HG03565 (cell line): ENCODE measurements around the gene HMG20A.

ENCODE experiments used
- ATAC-seq: cut with Tn5 transposase; IDR thresholded peaks from one replicate; pipeline ENCODE4 v1.9.1; 2021; ENCODE audit warnings: mild to moderate bottlenecking, moderate library complexity; ENCODE audit not compliant: unreplicated experiment

The HMG20A gene

GRCh38 chr15:77496715-77497109, 76.0 kb downstream of the HMG20A start:
- no peak for ATAC-seq

GRCh38 chr15:77497110-77497737, 76.5 kb downstream of the HMG20A start:
- no peak for ATAC-seq

GRCh38 chr15:77497942-77498361, 77.3 kb downstream of the HMG20A start:
- no peak for ATAC-seq

- ATAC-seq: no peak
Observed at GRCh38 chr15:77499087-77499760, 78.5 kb downstream of the HMG20A start.

GRCh38 chr15:77500989-77501388, 80.3 kb downstream of the HMG20A start:
- ATAC-seq: no peak

- ATAC-seq: no peak
Observed at GRCh38 chr15:77502379-77503095, 81.8 kb downstream of the HMG20A start.

GRCh38 chr15:77503240-77503639, 82.6 kb downstream of the HMG20A start:
- ATAC-seq: no peak

GRCh38 chr15:77503764-77504163, 83.1 kb downstream of the HMG20A start:
- no peak for ATAC-seq

GRCh38 chr15:77504306-77504705, 83.6 kb downstream of the HMG20A start:
- no peak for ATAC-seq

- no peak for ATAC-seq
Observed at GRCh38 chr15:77504871-77505270, 84.2 kb downstream of the HMG20A start.

- ATAC-seq: no peak
Observed at GRCh38 chr15:77505556-77505955, 84.9 kb downstream of the HMG20A start.

GRCh38 chr15:77506311-77507142, 85.8 kb downstream of the HMG20A start:
- no peak for ATAC-seq

GRCh38 chr15:77507143-77507897, 86.6 kb downstream of the HMG20A start:
- no peak for ATAC-seq

GRCh38 chr15:77507911-77508310, 87.2 kb downstream of the HMG20A start:
- no peak for ATAC-seq

GRCh38 chr15:77508541-77509243, 88.0 kb downstream of the HMG20A start:
- no peak for ATAC-seq

GRCh38 chr15:77510066-77511057, 89.7 kb downstream of the HMG20A start:
- ATAC-seq: no peak

- ATAC-seq: no peak
Observed at GRCh38 chr15:77511869-77512268, 91.2 kb downstream of the HMG20A start.

- ATAC-seq: no peak
Observed at GRCh38 chr15:77513226-77513625, 92.5 kb downstream of the HMG20A start.
